OCI-LY1 (cell line): ENCODE data around the gene THRAP3.

ENCODE experiments used
- H2AFZ ChIP-seq: fragments of 200-600 bp; sonication (generic), shearing (Covaris generic); 2 replicates; pipeline ENCODE4 v1.6.0; 2014; ENCODE audit warnings: antibody characterized with exemption, mild to moderate bottlenecking, low read length
- H3F3A ChIP-seq: fragments of 200-600 bp; sonication (generic), shearing (Covaris generic); 2 replicates; pipeline ENCODE4 v1.6.0; 2014; ENCODE audit warnings: mild to moderate bottlenecking, antibody characterized with exemption, low read length, moderate library complexity; ENCODE audit not compliant: insufficient read depth
- H3K27ac ChIP-seq: fragments of 200-600 bp; sonication (generic); 2 replicates; pipeline ENCODE4 v1.5.1; 2014; ENCODE audit warnings: low read length, mixed run types, mild to moderate bottlenecking, low read depth; ENCODE audit not compliant: poor library complexity, severe bottlenecking
- H3K27me3 ChIP-seq: fragments of 200-600 bp; sonication (generic); 2 replicates; pipeline ENCODE4 v1.6.0; 2014; ENCODE audit warnings: antibody characterized with exemption, mild to moderate bottlenecking, low read length, moderate library complexity; ENCODE audit not compliant: insufficient read depth
- H3K36me3 ChIP-seq: fragments of 200-600 bp; sonication (generic); 2 replicates; pipeline ENCODE4 v1.6.1; 2014; ENCODE audit warnings: mild to moderate bottlenecking, antibody characterized with exemption, low read length, moderate library complexity, mixed read lengths; ENCODE audit not compliant: insufficient read depth
- H3K4me1 ChIP-seq: fragments of 200-600 bp; sonication (generic); 2 replicates; pipeline ENCODE4 v1.5.1; 2014; ENCODE audit warnings: mild to moderate bottlenecking, low read length, moderate library complexity; ENCODE audit not compliant: insufficient read depth, severe bottlenecking
- H3K4me2 ChIP-seq: fragments of 200-600 bp; sonication (generic), shearing (Covaris generic); 2 replicates; pipeline ENCODE4 v1.6.1; 2014; ENCODE audit warnings: low read length
- H3K4me3 ChIP-seq: fragments of 200-600 bp; sonication (generic); 2 replicates; pipeline ENCODE4 v1.5.1; 2014; ENCODE audit warnings: low read length, low read depth, mild to moderate bottlenecking, mixed read lengths; ENCODE audit not compliant: poor library complexity, severe bottlenecking
- H3K79me2 ChIP-seq: fragments of 200-600 bp; shearing (Covaris generic); 2 replicates; pipeline ENCODE4 v1.6.1; 2016; ENCODE audit warnings: mixed run types, low read length, mixed read lengths; ENCODE audit not compliant: insufficient read depth
- H3K9ac ChIP-seq: fragments of 200-600 bp; sonication (generic), shearing (Covaris generic); 2 replicates; pipeline ENCODE4 v1.6.1; 2014; ENCODE audit warnings: mild to moderate bottlenecking, low read length, mixed read lengths
- H3K9me2 ChIP-seq: fragments of 200-600 bp; sonication (generic), shearing (Covaris generic); 2 replicates; pipeline ENCODE4 v1.6.1; 2014; ENCODE audit warnings: low read depth, mild to moderate bottlenecking, low read length, mixed read lengths
- H3K9me3 ChIP-seq: fragments of 200-600 bp; shearing (Covaris generic); 2 replicates; pipeline ENCODE4 v1.6.1; 2014; ENCODE audit warnings: low read length, mixed read lengths
- H4K20me1 ChIP-seq: fragments of 200-600 bp; sonication (generic), shearing (Covaris generic); 2 replicates; pipeline ENCODE4 v1.6.0; 2016; ENCODE audit warnings: mild to moderate bottlenecking, low read length; ENCODE audit not compliant: insufficient read depth
- EZH2 ChIP-seq: fragments of 200-600 bp; sonication (generic), shearing (Covaris generic); IDR thresholded peaks from 2 replicates; pipeline ENCODE4 v1.8.0; 2017; ENCODE audit warnings: borderline replicate concordance, mixed run types, mild to moderate bottlenecking, antibody characterized with exemption, low read length, moderate library complexity, mixed read lengths
- TF ChIP-seq, protein P1 (sequence below): fragments of 200-600 bp; sonication (generic), shearing (Covaris generic); IDR thresholded peaks from 2 replicates; pipeline ENCODE4 v1.5.1; 2017; ENCODE audit warnings: mild to moderate bottlenecking, antibody characterized with exemption, low read length, moderate library complexity, mixed read lengths

Gene THRAP3

GRCh38 chr1:36179220-36179600 lies 45.0 kb upstream of the THRAP3 start:
- Histone ChIP-seq H3K27me3 (no peaks in the 10 kb centered on the region), H3K79me2 (no peaks in the 10 kb centered on the region), H2AFZ (no peak overlapping the region), H3K4me1 (peaks cover 17% of the 10 kb centered on the region), H3K9me3 (no peaks in the 10 kb centered on the region), H3K27ac (no peak overlapping the region), H3K9me2 (no peaks in the 10 kb centered on the region), H3F3A (no peaks in the 10 kb centered on the region), H3K4me3 (no peak overlapping the region), H3K9ac (no peak overlapping the region), H3K4me2 (no peak overlapping the region), H4K20me1 (no peaks in the 10 kb centered on the region), H3K36me3 (peaks cover 63% of the 10 kb centered on the region)
- TF ChIP-seq, protein P1, sequence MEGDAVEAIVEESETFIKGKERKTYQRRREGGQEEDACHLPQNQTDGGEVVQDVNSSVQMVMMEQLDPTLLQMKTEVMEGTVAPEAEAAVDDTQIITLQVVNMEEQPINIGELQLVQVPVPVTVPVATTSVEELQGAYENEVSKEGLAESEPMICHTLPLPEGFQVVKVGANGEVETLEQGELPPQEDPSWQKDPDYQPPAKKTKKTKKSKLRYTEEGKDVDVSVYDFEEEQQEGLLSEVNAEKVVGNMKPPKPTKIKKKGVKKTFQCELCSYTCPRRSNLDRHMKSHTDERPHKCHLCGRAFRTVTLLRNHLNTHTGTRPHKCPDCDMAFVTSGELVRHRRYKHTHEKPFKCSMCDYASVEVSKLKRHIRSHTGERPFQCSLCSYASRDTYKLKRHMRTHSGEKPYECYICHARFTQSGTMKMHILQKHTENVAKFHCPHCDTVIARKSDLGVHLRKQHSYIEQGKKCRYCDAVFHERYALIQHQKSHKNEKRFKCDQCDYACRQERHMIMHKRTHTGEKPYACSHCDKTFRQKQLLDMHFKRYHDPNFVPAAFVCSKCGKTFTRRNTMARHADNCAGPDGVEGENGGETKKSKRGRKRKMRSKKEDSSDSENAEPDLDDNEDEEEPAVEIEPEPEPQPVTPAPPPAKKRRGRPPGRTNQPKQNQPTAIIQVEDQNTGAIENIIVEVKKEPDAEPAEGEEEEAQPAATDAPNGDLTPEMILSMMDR: no peak
- no peak for TF ChIP-seq EZH2

DNA sequence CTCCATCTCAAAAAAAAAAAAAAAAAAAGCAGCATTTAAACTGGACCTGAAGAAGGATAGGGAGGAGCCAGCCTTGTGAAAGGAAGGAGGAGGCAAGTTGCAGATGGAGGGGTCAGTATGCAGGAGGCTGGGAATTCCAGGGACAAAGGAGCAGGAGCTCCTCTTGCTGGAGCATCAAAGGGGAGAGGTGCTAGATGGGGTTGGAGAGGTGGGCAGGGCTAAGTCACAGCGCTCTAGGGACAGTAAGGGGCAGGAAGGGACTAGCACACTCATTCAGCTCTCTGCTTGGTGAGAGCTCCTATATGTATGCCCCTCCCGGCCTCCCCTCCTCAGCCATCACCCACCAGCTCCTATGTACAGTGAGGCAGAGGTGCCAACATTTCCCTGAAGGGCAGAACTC lies 41.5 kb upstream of the THRAP3 start:
- no peaks in the 10 kb centered on the region for H3K4me1 ChIP-seq
- no peaks in the 10 kb centered on the region for H3F3A ChIP-seq
- peaks cover 38% of the 10 kb centered on the region for H3K36me3 ChIP-seq
- H3K27ac ChIP-seq: no peak overlapping the region
- H3K4me3 ChIP-seq: no peak overlapping the region
- H3K9me2 ChIP-seq: no peaks in the 10 kb centered on the region
- H3K27me3 ChIP-seq: no peaks in the 10 kb centered on the region
- TF ChIP-seq EZH2: no peak
- TF ChIP-seq, protein P1: no peak
- H3K9ac ChIP-seq: no peak overlapping the region
- no peak overlapping the region for H2AFZ ChIP-seq
- H3K79me2 ChIP-seq: no peaks in the 10 kb centered on the region
- no peaks in the 10 kb centered on the region for H3K9me3 ChIP-seq
- no peak overlapping the region for H3K4me2 ChIP-seq
- no peaks in the 10 kb centered on the region for H4K20me1 ChIP-seq

DNA sequence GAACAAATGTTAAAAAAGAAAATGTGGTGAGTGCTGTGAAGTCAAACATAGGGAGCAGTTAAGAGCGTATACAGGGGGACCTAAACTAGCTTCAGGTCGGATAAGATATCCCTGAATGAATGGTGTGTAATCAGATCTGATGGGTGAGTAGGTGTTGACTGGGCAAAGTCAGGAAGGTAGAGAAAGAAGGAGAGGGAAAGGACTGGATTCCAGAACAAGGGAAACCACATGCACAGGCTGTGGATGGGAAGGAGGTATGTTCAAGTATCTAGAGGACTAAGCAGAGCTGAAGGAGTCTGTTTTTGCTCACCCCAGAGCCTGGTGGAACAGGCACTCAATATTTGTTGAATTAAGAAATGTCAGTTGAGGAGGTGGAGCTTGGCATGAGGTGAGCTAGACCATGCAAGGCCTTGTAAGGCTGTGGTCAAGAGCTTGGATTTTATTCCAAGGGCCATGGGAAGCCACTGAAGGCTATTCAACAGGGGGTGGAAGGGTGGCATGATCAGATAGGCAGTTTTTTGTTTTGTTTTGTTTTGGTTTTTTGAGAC lies 40.9 kb upstream of the THRAP3 start:
- H3K27ac ChIP-seq: peak overlapping the region; percentile 33
- H3K36me3 ChIP-seq: peaks cover 33% of the 10 kb centered on the region
- H3K4me1 ChIP-seq: no peaks in the 10 kb centered on the region
- no peaks in the 10 kb centered on the region for H3K9me3 ChIP-seq
- H3K79me2 ChIP-seq: no peaks in the 10 kb centered on the region
- no peaks in the 10 kb centered on the region for H4K20me1 ChIP-seq
- H3K4me2 ChIP-seq: no peak overlapping the region
- TF ChIP-seq, protein P1: no peak
- no peaks in the 10 kb centered on the region for H3K27me3 ChIP-seq
- no peak overlapping the region for H3K9ac ChIP-seq
- H3K4me3 ChIP-seq: no peak overlapping the region
- no peak overlapping the region for H2AFZ ChIP-seq
- H3F3A ChIP-seq: no peaks in the 10 kb centered on the region
- no peaks in the 10 kb centered on the region for H3K9me2 ChIP-seq
